DOHH2 (cell line): ENCODE results near the gene STT3B.

Experiments used
- CTCF ChIP-seq: fragments of 200-600 bp; sonication (generic); IDR thresholded peaks from one replicate; pipeline ENCODE4 v1.5.1; 2014; ENCODE audit warnings: antibody characterized with exemption, mild to moderate bottlenecking, low read depth, low read length; ENCODE audit not compliant: poor library complexity, severe bottlenecking
- EZH2phosphoT487 ChIP-seq: fragments of 200-600 bp; sonication (generic); IDR thresholded peaks from 2 replicates; pipeline ENCODE4 v1.6.1; 2017; ENCODE audit warnings: borderline replicate concordance, mild to moderate bottlenecking, antibody characterized with exemption, low read length, moderate library complexity, mixed read lengths

DNA sequence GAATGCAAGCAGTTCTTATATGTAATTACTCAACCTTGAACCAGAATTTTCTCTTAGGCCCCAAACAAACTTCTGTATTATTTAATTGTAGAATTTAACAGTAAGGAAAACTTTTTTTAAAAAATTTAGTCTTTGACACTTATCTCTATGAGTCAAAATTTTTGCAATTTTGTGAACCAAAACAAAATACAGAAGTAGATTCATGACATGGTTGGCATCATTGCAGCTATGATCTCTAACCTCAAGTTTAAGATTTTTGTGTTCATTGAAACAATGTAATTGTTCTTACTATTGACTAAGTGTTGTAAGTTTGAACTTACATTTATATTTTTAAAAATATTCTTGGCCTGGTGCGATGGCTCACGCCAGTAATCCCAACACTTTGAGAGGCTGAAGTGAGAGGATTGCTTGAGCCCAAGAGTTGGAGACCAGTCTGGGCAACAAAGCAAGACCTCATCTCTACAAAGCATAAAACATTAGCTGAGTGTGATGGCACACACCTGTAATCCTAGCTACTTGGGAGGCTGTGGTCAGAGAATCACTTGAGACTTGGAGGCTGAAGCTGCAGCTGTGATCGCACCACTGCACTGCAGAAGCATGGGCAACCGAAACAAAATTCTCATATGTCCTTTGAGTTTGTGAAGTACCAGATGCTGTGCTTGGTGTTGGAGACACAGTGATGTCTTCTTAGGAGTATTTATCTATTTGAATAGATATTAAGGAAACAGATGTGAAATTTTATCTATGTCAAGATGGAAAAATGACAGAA lies 39.7 kb downstream of the STT3B start:
- no peak for TF ChIP-seq CTCF
- TF ChIP-seq EZH2phosphoT487 = no peak
